Measurements from ENCODE around the gene NELFA. TPM values are rescaled to one million over a fixed set of nuclear protein-coding genes. Genes with fewer than 3 reads are reported as not detected.

NELFA gene
- total RNA-seq, 4 donors from 2014 or later, result 23.1 to 36.8 (median 25.0) TPM

DNA sequence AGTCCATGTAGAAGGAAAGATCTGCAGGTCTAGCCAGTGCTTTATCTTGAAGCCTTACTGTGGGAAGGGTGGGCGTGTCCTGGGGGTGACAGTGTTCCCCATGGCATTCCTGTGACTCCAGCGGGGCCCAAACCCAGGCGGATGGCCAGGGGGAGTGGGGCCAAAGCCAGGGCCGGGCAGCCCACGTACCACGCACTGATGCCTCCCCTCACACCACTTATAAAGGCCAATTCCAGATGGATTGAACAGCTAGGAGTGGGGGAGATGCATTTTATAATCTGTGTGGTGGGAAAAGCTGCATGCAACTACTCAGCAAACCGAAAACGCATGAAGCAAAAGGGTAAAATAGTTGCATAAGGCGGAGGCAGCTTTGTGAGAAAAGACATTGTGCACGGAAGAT, 36.4 kb downstream of the NELFA start:
- no peaks in the 10 kb centered on the region for H3K4me1 ChIP-seq
- no peak overlapping the region for H3K4me3 ChIP-seq
- H3K27me3 ChIP-seq, result no peaks in the 10 kb centered on the region
- TF ChIP-seq, protein P1, sequence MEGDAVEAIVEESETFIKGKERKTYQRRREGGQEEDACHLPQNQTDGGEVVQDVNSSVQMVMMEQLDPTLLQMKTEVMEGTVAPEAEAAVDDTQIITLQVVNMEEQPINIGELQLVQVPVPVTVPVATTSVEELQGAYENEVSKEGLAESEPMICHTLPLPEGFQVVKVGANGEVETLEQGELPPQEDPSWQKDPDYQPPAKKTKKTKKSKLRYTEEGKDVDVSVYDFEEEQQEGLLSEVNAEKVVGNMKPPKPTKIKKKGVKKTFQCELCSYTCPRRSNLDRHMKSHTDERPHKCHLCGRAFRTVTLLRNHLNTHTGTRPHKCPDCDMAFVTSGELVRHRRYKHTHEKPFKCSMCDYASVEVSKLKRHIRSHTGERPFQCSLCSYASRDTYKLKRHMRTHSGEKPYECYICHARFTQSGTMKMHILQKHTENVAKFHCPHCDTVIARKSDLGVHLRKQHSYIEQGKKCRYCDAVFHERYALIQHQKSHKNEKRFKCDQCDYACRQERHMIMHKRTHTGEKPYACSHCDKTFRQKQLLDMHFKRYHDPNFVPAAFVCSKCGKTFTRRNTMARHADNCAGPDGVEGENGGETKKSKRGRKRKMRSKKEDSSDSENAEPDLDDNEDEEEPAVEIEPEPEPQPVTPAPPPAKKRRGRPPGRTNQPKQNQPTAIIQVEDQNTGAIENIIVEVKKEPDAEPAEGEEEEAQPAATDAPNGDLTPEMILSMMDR (IDR thresholded peaks at IDR 0.05), result no peak
- TF ChIP-seq POLR2A (IDR thresholded peaks at IDR 0.05), result no peak
- no peaks in the 10 kb centered on the region for H3K9me3 ChIP-seq
- no peak overlapping the region for H3K27ac ChIP-seq
- peaks cover 7 to 80% (median 19%) of the 10 kb centered on the region in 3 donors for H3K36me3 ChIP-seq
- intact Hi-C loops (cut with DNase I), result no loop called here
- DNase-seq, result no peak
- WGBS, 2 donors, result 88 to 92% methylated on average over 6 to 8 of the region's 10 CpGs

- intact Hi-C loops (cut with DNase I), result no loop called here
- TF ChIP-seq, protein P1 (IDR thresholded peaks at IDR 0.05), result no peak
- TF ChIP-seq POLR2A (IDR thresholded peaks at IDR 0.05), result no peak
- no peak overlapping the region for H3K4me3 ChIP-seq
- H3K36me3 ChIP-seq, result peaks cover 7 to 72% (median 16%) of the 10 kb centered on the region in 3 donors
- WGBS, 2 donors, result 94% methylated on average over 14 of the region's 16 CpGs
- no peaks in the 10 kb centered on the region for H3K27me3 ChIP-seq
- no peak for DNase-seq
- no peak overlapping the region for H3K27ac ChIP-seq
- no peaks in the 10 kb centered on the region for H3K4me1 ChIP-seq
- no peaks in the 10 kb centered on the region for H3K9me3 ChIP-seq
Observed at GRCh38 chr4:1971456-1972200, 37.1 kb downstream of the NELFA start.

- no peak for DNase-seq
- no peaks in the 10 kb centered on the region for H3K27me3 ChIP-seq
- TF ChIP-seq, protein P1 (IDR thresholded peaks at IDR 0.05), result no peak
- TF ChIP-seq POLR2A (IDR thresholded peaks at IDR 0.05), result no peak
- H3K27ac ChIP-seq, result no peak overlapping the region
- WGBS, 2 donors, result 91 to 93% methylated on average over 6 of the region's 6 CpGs
- H3K4me3 ChIP-seq, result no peak overlapping the region
- H3K36me3 ChIP-seq, result peaks cover 7 to 65% (median 8%) of the 10 kb centered on the region in 3 donors
- H3K4me1 ChIP-seq, result no peaks in the 10 kb centered on the region
- intact Hi-C loops (cut with DNase I), result no loop called here
- no peaks in the 10 kb centered on the region for H3K9me3 ChIP-seq
Observed at GRCh38 chr4:1970926-1971325, 37.8 kb downstream of the NELFA start.

DNA sequence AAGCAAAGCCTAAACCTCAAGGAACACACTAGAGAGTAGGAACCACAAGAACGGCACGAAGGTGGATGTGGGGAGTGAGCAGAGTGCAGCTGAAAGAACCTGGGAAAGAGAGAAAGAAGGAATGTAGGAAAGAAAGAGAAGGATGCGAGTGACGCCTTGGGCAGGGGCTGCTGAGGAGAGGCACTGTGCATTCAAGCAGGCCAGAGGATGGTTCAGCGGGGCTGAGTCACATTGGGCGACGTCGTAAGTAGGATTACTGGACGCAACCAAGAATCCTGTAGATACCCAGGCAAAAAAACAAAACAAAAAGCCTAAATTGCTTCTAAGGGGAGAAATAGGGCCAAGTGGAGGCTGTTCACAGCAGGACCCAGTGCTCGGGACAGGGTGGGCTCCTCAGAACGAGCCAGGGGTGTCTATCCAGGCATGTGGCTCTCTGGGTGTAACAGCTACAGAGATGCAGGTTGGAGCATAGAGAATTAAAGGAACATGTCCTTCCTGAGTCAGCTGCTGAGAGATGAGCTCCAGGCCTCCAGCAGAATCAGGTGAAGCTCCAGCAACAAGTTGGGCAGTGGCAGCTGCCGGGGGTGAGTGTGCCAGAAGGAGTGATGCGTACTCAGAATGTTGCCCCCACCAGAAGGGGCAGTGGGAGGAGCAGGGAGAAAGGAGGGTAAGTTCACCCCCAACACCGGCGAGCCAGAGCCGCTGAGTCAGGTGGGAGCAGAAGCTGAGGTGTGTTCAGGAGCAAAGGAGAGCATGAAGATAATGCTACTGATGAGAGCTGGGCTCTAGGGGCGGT, 38.6 kb downstream of the NELFA start:
- intact Hi-C loops (cut with DNase I), result no loop called here
- H3K27ac ChIP-seq, result no peak overlapping the region
- no peak for DNase-seq
- WGBS, 2 donors, result 88 to 92% methylated on average over 16 to 17 of the region's 17 CpGs
- H3K36me3 ChIP-seq, result peaks cover under 1 to 57% (median 7%) of the 10 kb centered on the region in 3 donors
- no peaks in the 10 kb centered on the region for H3K27me3 ChIP-seq
- H3K4me3 ChIP-seq, result no peak overlapping the region
- H3K4me1 ChIP-seq, result no peaks in the 10 kb centered on the region
- no peaks in the 10 kb centered on the region for H3K9me3 ChIP-seq
- TF ChIP-seq, protein P1 (IDR thresholded peaks at IDR 0.05), result no peak
- no peak for TF ChIP-seq POLR2A (IDR thresholded peaks at IDR 0.05)

DNA sequence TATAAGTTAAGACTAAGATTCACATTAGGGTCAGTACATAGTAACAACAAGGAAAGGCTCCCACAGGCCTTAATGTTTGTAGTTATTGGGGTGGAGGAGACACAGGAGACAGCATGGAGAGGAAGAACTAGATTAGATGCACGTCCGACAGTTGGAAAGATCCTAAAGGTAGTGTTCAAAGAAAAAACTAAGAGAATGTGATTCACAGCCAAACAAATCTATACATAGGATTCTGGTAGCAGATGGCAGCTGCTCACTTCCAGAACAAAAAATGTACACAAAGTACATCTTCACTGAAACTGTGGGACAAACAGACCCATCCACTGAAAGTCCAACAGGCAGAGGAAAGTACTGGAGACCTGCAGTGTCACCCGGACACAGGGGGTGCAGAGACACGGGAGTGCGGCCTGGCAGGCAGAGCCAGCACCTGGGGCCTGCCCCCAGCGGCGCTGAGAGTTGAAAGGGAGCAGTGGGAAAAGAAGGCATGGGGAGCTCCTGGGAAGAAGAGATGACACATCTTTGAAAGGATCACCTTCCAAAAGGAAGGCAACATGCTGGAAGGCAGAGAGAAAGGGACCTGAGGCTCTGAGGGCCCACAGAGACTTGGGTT, 40.0 kb downstream of the NELFA start:
- intact Hi-C loops (cut with DNase I), result no loop called here
- TF ChIP-seq, protein P1 (IDR thresholded peaks at IDR 0.05), result no peak
- no peak for TF ChIP-seq POLR2A (IDR thresholded peaks at IDR 0.05)
- H3K27me3 ChIP-seq, result no peaks in the 10 kb centered on the region
- no peak overlapping the region for H3K4me3 ChIP-seq
- H3K36me3 ChIP-seq, result peaks cover 0 to 50% (median 5%) of the 10 kb centered on the region in 3 donors
- no peaks in the 10 kb centered on the region for H3K9me3 ChIP-seq
- no peaks in the 10 kb centered on the region for H3K4me1 ChIP-seq
- DNase-seq, result no peak
- 93 to 99% methylated on average over 6 to 7 of the region's 7 CpGs for WGBS, 2 donors
- H3K27ac ChIP-seq, result no peak overlapping the region
